HG03025 (cell line): ENCODE measurements around the gene PPP1R3F.
"Not testable (repeated sequence)": the region's sequence is repeated elsewhere in the genome, so short reads cannot be mapped to it uniquely, and the experiment has no call there.

Experiments used
- ATAC-seq: cut with Tn5 transposase; IDR thresholded peaks from one replicate; pipeline ENCODE4 v1.9.1; 2021; ENCODE audit warnings: mild to moderate bottlenecking, moderate library complexity; ENCODE audit not compliant: unreplicated experiment, low FRiP score

PPP1R3F gene

DNA sequence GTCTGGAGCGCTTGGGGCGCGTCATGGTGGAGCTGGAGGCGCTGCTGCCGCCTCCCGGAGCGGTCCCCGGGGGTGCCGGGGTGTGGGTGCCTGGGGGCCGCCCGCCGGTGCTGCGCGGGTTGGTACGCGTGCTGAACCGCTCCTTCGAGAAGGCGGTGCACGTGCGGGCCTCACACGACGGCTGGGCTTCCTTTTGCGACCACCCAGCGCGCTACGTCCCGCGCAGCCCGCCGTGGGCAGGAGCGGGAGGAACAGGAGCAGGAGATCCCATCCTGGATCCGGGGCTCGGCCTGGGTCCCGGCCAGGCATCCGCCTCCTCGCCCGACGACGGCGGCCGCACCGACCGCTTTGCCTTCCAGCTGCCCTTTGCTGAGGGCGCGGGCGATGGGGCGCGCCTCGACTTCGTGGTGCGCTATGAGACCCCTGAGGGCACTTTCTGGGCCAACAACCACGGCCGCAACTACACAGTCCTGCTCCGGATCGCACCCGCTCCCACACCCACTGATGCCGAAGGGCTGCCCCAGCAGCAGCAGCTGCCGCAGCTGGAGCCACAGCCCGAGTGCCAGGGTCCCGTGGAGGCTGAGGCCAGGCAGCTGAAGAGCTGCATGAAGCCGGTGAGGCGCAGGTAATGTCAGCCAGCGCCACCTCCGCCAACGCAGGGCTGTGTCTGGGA is 792 bp downstream of the PPP1R3F start:
- ATAC-seq = no peak

DNA sequence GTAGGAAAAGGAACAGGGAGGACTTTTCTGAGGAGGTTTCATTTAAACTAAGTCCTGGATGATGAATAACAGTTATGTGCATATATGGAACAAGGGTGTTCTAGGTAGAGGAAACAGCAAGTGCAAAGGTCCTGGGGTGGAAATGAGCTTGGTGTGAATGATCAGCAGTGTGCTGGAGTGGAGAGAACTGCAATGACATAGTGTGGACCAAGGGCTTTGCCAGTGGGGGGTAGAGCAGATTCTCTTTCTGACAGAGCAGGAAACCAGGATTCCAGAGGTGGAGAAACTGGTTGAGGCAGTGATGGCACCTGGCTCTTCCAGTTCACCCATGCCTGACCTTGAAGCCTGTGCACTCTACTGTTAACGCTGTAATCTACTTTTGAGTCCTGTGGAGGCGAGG is 1.7 kb downstream of the PPP1R3F start:
- ATAC-seq = no peak

DNA sequence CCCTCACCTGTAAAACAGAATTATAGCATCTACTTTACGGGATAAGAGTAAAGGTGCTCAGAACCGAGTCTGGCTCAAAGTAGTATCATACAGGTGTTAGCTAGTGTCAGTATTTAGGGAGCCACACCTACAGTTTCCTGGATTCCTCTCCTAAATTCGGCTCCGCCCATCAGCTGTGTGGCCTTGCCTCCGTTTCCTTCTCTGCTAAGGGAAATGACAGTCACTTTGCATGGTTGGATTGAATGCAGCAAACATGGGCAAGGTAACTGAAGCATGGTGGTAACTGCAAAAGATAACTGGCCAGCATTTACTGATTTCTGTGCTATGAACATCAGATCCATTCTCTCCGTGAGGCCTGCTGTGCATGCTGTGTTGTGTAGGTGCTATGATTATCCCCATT is 2.8 kb downstream of the PPP1R3F start:
- ATAC-seq = no peak

DNA sequence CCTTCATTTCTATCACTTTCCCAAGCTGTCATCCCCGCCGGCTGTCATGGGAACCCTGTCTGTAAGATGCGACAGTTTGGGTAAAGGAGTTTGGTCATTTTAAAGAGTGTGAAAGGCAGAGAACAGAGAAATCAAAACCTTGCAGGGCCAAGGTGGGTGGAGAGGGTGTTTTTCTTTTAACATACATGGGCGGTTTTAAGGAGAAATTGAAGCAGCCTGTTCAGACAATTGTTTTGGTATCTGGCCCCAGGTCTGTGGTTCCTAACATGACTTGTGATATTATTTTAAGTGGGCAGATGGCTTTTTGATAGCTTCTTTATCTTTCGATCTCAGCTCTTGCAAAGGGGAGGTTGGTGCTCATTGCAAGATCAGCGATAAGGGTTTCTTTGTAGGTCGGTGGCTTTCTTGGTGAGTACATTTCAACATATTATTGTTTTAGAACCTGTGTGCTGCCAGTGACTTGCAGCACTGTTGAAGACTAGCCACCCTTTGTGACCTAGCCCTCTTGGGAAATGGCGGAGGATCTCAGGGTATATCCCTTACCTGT is 3.7 kb downstream of the PPP1R3F start:
- ATAC-seq = no peak

DNA sequence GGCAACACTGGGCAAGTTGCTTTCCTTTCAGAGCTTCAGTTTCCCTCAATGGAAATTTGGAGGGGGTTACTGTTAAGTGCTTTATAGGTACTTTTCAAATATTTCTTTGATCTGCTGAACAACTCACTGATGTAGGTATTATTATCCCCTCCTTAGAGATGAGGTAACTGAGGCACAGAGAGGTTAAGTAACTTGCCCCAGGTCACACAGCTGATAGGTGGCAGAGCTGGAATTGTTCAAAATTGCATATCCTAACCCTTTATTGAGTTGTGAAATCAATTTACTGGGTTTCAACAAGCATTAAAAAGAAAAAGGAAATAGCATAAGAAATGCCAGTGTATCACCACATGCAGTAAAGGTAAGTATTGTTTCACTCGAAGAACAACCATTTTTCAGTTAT is 6.6 kb downstream of the PPP1R3F start:
- no peak for ATAC-seq

DNA sequence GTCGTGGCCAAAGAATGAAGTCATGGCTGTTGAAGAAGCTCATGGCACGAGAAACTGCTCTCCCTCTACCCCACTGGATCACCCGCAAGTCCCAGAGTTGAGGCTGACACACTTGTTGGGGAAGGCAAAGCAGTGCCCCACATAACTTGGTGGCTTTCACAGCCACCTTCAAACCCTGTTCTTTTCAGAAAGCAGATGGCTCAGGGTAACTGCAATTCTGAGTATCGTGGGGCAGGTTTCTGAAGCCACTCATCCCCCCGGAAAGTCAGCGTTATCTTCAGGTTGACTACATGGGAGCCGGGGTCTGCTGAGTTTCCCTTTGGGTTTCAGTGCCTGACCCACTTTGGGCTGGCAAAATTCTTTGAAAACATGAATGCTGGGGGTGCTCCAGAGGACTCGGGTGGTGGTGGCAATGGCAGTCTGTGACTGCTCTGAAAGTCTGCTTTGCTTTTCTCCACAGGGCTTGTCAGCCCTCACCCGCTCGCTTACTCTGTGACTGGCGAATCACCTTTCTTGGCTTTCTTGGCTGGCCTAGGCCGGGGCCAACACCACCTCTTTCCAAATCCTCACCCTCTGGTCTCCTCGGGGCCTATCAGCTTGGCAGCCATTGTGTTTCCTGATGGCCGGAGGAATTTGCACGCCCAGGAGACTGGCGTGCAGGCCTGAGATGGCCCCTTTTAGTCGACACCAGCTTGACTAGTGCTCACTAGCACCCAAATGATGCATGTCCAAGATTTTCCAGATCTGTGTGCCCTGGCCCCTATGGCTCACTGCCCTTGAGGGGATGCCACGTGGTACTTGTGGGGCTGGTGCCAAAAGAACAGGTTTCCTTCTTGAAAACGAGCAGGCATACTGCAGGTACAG is 7.3 kb downstream of the PPP1R3F start:
- no peak for ATAC-seq

DNA sequence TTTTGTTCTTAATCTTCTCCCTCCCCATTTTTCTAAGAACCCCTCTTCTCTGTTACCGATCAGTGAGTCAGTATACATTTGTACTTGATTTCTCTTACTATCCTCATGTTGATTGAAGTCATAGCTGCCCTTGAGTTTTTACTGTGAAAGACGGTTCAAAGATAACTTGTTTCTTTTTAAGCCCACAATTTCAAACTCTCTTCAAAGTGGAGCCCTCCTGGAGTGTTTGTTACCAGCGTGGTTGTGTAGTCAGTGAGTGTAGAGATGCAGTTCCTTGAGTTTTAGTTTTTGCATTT is 7.9 kb downstream of the PPP1R3F start:
- no peak for ATAC-seq

DNA sequence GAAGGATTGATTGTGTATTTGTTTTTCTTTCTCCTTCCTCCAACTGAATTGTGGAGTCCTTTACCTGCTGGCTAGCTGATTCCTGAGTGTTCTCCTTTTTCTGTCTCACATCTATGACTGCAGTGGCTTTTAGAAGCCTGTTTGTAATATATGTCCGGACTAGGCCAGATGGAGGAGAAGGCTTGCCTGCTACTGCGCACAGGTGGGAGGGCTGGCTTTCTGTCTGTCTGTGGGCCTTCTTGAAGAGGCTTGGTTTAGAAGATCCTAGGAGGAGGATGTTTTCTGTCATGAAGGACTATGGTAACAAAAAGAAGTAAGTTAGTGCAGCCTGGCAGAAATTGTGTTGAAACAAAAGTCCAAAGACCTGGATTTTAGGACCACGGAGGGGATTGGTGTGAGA is 8.5 kb downstream of the PPP1R3F start:
- ATAC-seq = no peak

DNA sequence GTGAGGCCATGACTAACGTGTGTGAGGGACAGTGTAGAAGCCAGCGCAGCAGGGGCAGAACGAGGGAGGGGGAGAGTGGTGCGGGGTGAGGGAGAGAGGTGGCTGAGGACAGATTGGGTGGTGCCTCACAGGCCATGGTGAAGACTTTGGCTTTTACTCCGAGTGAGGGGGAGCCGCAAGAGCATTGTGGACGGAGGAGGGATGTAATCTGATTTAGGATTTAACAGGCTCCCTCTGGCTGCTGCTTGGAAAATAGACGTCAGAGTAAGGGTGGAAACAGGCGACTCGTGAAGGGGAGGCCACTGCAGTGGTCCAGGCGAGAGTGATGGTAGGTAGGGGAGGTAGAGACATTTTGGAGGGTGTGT is 13.0 kb downstream of the PPP1R3F start:
- no peak for ATAC-seq

DNA sequence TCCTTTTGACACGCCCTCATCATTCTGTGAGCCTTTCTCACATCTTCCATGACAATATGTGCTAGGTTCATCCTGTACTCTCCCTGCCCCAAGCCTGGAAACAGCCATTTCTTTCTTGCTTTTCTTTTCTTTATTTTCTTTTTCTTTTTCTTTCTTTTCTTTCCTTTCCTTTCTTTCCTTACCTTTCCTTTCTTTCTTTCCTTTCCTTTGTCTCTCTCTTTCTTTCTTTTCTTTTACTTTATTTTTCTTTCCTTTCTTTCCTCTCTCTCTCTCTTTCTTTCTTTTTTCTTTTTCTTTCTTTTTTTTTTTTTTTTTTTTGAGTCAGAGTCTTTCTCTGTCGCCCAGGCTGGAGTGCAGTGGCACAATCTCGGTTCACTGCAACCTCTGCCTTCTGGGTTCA is 14.6 kb downstream of the PPP1R3F start:
- ATAC-seq = no peak

DNA sequence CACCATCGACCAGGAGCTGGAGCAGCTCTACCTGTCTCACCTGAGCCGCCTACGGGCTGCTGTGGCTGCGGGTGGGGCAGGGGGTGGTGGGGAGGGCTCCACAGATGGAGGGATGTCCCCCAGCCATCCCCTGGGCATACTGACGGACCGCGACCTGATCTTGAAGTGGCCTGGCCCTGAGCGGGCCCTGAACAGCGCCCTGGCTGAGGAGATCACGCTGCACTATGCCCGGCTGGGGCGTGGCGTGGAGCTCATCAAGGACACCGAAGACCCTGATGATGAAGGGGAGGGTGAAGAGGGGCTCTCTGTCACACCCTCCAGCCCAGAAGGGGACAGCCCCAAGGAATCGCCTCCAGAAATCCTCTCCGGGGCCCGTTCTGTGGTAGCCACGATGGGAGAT is 16.5 kb downstream of the PPP1R3F start:
- no peak for ATAC-seq

DNA sequence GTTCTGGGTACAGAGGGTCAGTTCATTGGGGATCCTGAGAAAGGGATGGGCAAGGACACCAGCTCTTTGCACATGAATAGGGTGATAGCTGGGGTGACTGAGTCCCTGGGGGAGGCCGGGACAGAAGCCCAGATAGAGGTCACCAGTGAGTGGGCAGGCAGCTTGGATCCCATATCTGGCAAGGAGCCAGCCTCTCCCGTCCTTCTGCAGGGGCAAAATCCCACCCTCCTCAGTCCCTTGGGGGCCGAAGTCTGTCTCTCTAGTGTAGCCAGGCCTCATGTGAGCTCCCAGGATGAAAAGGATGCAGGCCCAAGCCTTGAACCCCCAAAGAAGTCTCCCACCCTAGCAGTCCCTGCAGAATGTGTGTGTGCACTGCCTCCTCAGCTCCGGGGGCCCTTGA is 17.0 kb downstream of the PPP1R3F start:
- no peak for ATAC-seq

DNA sequence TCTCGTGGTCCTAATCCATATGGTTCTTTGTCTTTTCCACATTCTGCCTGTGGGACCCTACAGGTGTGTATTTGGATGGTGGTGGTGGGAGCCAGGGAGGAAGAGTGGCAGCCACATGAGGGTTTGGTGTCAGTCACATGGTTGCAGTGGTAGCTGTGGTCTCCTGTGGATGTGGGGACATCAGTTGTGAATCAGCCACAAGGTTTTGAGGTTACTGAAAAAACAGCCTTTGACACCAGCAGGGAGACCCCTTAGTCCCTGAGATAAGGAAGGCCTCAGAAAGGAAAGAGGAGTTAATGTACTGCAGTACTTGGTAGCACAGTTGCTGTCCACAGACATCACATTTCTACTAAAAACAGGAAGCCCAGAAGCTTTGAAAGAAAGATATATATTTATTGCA is 18.1 kb downstream of the PPP1R3F start:
- ATAC-seq = no peak

DNA sequence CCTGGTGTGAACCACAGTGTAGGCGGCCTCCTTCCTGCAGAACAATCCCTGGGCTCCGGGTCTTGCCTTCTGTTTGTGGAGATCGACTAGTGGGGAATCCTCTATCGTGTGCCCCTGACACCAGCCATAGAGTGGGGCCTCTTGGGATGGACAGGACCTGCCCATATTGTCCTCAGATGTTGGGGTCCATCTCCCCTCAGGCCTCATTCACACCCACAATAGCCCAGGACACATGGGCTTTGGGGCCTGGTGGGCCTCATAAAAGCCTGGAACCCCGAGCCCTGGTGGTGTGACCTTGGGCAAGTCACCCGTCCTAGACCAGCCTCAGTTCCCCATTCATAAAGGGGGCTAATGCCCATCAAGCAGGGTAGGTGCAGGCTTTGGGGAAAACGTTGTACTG is 20.6 kb downstream of the PPP1R3F start:
- no peak for ATAC-seq

DNA sequence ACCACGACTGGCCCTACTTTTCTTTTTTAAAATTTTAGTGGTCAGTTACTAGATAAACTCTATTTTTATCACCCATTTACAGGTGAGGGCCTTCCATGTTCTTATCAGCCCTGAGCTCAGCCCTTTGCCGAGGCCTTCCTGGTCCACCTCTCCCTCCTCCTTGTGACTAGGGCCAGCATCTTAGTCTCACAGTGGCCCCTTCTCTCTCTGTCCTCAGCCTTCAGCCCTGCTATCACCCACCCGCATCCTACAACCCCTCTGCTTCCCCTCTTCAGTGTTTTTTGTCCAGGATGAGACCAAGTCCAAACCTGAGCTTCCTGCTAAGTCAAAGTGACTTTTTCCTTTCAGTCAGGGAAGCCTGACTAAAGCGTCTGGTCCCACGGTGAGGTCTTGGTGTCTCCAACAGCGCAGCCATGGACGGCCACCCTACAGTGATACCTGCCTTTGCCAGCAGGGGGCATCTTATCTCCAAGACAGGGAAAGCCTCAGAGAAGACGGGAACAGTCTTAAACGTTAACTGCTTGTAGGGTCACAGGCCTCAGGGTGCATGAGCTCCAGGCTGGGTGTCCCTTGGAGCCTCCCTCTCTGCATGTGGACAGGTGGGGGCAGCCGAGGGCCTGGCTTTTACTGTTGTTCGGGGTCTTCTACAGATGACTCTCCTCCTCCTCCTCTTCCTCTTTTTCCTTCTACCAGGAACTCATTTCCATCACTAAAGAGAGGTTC is 22.2 kb downstream of the PPP1R3F start:
- no peak for ATAC-seq

DNA sequence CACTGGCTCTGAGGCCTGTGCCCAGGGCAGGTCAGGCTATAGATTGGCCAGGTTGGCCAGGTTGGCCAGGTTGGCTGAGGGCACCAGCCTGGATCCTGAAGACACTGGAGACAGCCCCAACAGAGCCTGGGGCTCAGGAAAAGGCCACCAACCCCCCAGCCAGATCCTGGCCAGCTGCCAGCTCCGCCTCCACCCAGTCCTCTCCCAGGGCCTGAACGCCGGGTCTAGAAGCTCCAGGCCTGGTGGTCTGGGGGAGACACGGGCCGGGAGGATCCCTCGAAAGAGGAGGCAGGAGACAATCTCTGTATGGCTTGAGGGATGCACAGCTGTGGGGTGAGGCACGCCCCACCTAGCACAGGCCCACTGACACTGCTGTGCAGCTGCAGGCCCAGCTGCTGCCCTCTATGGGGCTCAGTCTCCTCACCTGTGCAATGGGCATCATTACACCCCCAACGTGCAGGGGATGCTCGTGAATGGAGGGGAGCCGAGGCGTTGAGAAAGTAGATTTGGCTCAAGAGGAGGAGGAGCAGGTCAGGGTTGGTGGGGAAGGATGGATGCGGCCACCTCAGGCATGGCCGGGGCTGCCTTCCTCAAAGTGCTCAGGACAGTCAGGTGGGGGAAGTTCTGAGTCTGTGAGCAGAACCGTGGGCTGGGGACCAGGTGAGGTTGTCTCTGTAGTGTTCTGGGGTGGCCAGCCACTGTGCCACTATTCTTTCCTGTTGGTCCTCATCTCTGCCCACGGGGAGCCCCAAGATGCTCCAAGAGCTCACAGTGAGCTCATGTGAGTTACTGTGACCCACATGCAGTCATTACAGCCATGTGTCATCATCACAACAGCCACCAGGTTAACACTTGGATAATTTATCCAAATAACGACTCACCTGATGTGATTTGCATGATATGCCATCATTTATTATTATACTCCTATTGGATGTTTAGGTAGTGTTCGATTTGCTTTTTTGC is 23.1 kb downstream of the PPP1R3F start:
- ATAC-seq = no peak

DNA sequence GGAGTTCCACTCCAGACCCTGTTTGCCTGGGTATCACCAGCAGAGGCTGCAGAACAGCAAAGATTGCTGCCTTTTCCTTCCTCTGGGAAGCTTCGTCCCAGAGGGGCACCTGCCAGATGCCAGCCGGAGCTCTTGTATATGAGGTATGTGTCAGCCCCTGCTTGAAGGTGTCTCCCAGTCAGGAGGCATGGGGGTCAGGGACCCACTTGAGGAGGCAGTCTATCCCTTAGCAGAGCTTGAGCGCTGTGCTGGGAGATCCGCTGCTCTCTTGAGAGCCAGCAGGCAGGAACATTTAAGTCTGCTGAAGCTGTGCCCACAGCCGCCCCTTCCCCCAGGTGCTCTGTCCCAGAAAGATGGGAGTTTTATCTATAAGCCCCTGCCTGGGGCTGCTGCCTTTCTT is 29.7 kb downstream of the PPP1R3F start:
- ATAC-seq = not testable (repeated sequence)

DNA sequence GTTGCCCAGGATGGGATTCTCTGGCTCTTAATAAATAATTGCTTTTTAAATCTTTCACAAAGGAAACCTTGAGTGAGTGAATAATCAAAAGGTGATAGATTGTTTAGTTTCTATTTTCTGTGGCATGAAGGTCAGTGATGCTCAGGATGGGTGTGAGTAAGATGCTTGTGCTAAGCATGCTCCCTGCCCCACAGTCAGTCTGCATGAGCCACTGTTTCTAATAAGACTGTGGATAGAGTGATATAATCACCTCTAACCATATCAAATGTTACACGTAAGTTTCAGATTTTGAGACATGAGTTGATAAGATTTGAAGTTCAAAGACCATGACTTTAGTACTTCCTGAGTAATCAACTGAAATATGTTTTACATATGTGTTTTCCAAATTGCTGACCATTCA is 31.1 kb downstream of the PPP1R3F start:
- ATAC-seq = no peak

DNA sequence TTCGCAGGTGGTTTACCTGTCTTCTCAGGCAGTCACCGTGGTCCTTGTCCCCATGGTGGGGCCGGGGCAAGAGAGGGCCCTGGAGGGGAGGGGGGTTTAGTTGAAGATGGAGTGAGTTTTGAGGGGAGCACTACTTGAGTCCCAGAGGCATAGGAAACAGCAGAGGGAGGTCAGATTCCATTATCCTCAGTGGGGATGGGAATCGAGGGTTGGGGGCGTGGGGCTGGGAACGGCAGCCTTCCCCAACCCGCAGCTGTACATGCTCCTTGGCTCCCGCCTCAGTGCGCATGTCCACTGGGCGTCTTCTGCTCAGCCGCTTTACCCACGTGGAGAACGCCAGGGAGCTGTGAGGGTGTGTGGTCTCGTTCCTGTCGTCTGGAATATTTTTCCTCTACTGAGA is 33.8 kb downstream of the PPP1R3F start, which contains the start of gene GAGE10:
Gene GAGE10 (plus strand): TSS at position 301 of the 400 bp plus-strand sequence. CDS start 1,214 bp downstream, outside the sequence.
- no peak for ATAC-seq

DNA sequence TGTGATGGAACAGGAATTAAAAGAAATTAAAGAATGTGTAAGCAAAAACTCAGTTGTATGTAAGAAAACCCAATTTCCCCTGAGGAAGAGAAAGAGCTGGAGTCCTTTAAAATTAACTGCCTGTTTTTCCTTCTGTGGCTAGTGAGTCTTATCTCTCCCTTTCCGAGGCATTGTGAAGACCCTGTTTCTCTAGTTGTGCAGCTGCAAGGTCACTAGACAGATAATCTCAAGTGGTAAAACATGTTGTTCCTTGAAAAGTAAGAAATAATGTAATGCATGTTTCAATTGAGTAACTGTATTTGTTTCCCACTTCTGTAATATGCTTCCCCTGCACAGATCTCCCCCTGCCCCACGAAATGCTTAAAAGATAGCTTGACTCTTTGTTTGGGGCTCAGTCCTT is 38.2 kb downstream of the PPP1R3F start:
- not testable (repeated sequence) for ATAC-seq
